ENCODE measurements around the gene FAM53B.

FAM53B gene

GRCh38 chr10:124744102-124745050 lies at the start of gene FAM53B:
TSS of gene FAM53B (minus strand) at chr10:124744378. CDS start at chr10:124706713, 37,665 bp downstream.
- TF ChIP-seq GATA2 (IDR thresholded peaks at IDR 0.05; ENCODE audit: low read depth, low read length) (no peak), GATA3 (IDR thresholded peaks at IDR 0.05; ENCODE audit: low read depth, low read length) (no peak)

- TF ChIP-seq GATA2 (IDR thresholded peaks at IDR 0.05; ENCODE audit: low read depth, low read length): no peak
- no peak for TF ChIP-seq GATA3 (IDR thresholded peaks at IDR 0.05; ENCODE audit: low read depth, low read length)
Measured at GRCh38 chr10:124792998-124793352, 48.8 kb upstream of the FAM53B start.

- TF ChIP-seq GATA2 (IDR thresholded peaks at IDR 0.05; ENCODE audit: low read depth, low read length) (no peak), GATA3 (IDR thresholded peaks at IDR 0.05; ENCODE audit: low read depth, low read length) (no peak)
Measured at GRCh38 chr10:124791547-124792348, 47.6 kb upstream of the FAM53B start, which contains the start of gene EEF1AKMT2. TSS of gene EEF1AKMT2 (minus strand) at chr10:124791887. CDS start at chr10:124791833, 54 bp downstream.

- TF ChIP-seq GATA2 (IDR thresholded peaks at IDR 0.05; ENCODE audit: low read depth, low read length): no peak
- TF ChIP-seq GATA3 (IDR thresholded peaks at IDR 0.05; ENCODE audit: low read depth, low read length): no peak
Measured at GRCh38 chr10:124768791-124769190, 24.6 kb upstream of the FAM53B start.

GRCh38 chr10:124765256-124765655 lies 21.1 kb upstream of the FAM53B start:
- TF ChIP-seq GATA2 (IDR thresholded peaks at IDR 0.05; ENCODE audit: low read depth, low read length) (no peak), GATA3 (IDR thresholded peaks at IDR 0.05; ENCODE audit: low read depth, low read length) (no peak)

GRCh38 chr10:124763267-124763666 lies 19.1 kb upstream of the FAM53B start:
- TF ChIP-seq GATA2 (IDR thresholded peaks at IDR 0.05; ENCODE audit: low read depth, low read length) (no peak), GATA3 (IDR thresholded peaks at IDR 0.05; ENCODE audit: low read depth, low read length) (no peak)

GRCh38 chr10:124762281-124762680 lies 18.1 kb upstream of the FAM53B start:
- TF ChIP-seq GATA2 (IDR thresholded peaks at IDR 0.05; ENCODE audit: low read depth, low read length) (no peak), GATA3 (IDR thresholded peaks at IDR 0.05; ENCODE audit: low read depth, low read length) (no peak)

GRCh38 chr10:124756156-124756903 lies 12.2 kb upstream of the FAM53B start:
- no peak for TF ChIP-seq GATA3 (IDR thresholded peaks at IDR 0.05; ENCODE audit: low read depth, low read length)
- TF ChIP-seq GATA2 (IDR thresholded peaks at IDR 0.05; ENCODE audit: low read depth, low read length): no peak

- no peak for TF ChIP-seq GATA3 (IDR thresholded peaks at IDR 0.05; ENCODE audit: low read depth, low read length)
- no peak for TF ChIP-seq GATA2 (IDR thresholded peaks at IDR 0.05; ENCODE audit: low read depth, low read length)
Measured at GRCh38 chr10:124755581-124755980, 11.4 kb upstream of the FAM53B start.

GRCh38 chr10:124754227-124754626 lies 10.0 kb upstream of the FAM53B start:
- no peak for TF ChIP-seq GATA3 (IDR thresholded peaks at IDR 0.05; ENCODE audit: low read depth, low read length)
- TF ChIP-seq GATA2 (IDR thresholded peaks at IDR 0.05; ENCODE audit: low read depth, low read length): no peak

- TF ChIP-seq GATA2 (IDR thresholded peaks at IDR 0.05; ENCODE audit: low read depth, low read length): no peak
- TF ChIP-seq GATA3 (IDR thresholded peaks at IDR 0.05; ENCODE audit: low read depth, low read length): no peak
Measured at GRCh38 chr10:124748953-124749645, 4.9 kb upstream of the FAM53B start.

GRCh38 chr10:124748166-124748565 lies 4.0 kb upstream of the FAM53B start:
- no peak for TF ChIP-seq GATA2 (IDR thresholded peaks at IDR 0.05; ENCODE audit: low read depth, low read length)
- no peak for TF ChIP-seq GATA3 (IDR thresholded peaks at IDR 0.05; ENCODE audit: low read depth, low read length)

GRCh38 chr10:124747745-124748144 lies 3.6 kb upstream of the FAM53B start:
- TF ChIP-seq GATA2 (IDR thresholded peaks at IDR 0.05; ENCODE audit: low read depth, low read length) (no peak), GATA3 (IDR thresholded peaks at IDR 0.05; ENCODE audit: low read depth, low read length) (no peak)

Measured in SH-SY5Y (cell line).